Limb (tissue), 2 donors: ENCODE measurements around the gene LRP2.

Source experiments
- DNase-seq, 2 donors: peaks; one replicate each; pipeline ENCODE4 v3.0.0-alpha.2; 2016; ENCODE audit errors: extremely low spot score in 2 of 2

LRP2 gene

GRCh38 chr2:169247211-169247610 is 115.1 kb downstream of the LRP2 start:
- no peak for DNase-seq

DNA sequence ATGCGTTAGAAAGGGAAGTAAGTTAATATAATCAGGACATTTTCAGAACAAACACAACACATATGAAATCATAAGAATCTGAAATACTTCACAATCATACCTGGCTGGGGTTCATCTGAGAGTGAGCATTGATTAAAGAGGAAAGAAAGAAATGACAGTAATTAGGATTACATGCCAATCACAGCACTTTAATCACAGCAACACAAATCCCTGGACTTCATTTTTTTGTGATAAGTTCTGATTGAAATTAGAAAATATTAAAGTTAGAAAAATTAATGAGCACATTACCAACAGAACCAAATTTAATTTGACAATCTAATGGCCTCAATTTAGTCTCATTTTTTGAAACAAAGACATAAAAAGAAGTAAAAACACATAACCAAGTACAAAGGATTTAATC is 121.9 kb downstream of the LRP2 start:
- no peak for DNase-seq

DNA sequence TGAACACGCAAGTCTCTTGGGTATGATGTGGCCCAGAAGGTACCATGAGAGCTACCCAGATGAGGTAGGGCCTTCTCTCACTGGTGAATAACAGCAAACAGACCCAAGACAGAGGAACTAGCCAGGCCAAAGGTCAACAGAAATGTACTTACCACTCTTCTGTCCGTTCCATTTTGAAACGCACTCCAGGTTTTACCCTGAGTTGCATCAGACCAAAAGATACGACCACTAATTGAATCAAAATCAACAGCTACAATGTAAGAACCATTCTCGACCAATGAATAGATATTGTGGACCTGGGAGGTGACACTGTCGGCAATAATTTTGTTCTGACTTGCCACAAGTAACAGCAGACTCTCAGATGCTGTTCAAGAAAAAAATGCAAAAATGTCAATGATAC is 124.4 kb downstream of the LRP2 start:
- DNase-seq = no peak

- no peak for DNase-seq
Observed at GRCh38 chr2:169237286-169237685, 125.0 kb downstream of the LRP2 start.

DNA sequence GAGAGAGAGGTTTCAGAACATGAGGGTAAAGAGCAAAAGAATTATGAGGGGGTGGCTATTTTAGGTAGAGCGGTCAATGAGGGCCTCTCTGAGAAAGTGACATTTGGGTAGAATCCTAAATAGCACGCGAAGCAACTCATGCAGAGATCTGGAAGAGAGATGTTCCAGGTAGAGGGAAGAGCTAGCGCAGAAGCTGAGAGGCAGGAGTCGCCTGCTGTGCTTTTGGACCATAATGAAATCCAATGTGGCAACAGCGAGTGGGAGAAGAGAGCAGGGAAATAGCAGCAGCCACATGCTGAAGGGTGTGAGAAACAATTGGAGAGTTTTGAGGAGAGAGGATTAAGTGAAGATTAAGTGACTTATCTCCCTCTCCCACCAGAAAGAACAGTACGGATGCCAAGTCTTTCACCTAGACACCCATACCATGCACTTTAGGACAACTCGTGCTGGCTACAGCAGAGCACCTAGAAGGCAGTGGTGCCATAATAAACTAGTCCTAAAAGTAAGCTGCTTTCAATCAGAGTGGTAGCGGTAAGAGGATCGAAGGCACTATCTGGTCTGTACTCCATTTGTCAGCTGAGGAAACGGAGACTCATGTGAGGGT is 129.7 kb downstream of the LRP2 start:
- no peak for DNase-seq

- no peak for DNase-seq
Observed at GRCh38 chr2:169230204-169230603, 132.1 kb downstream of the LRP2 start.

GRCh38 chr2:169229590-169229989 is 132.7 kb downstream of the LRP2 start:
- no peak for DNase-seq

GRCh38 chr2:169225906-169226305 is 136.4 kb downstream of the LRP2 start:
- DNase-seq = no peak

GRCh38 chr2:169225233-169225750 is 137.0 kb downstream of the LRP2 start:
- no peak for DNase-seq

DNA sequence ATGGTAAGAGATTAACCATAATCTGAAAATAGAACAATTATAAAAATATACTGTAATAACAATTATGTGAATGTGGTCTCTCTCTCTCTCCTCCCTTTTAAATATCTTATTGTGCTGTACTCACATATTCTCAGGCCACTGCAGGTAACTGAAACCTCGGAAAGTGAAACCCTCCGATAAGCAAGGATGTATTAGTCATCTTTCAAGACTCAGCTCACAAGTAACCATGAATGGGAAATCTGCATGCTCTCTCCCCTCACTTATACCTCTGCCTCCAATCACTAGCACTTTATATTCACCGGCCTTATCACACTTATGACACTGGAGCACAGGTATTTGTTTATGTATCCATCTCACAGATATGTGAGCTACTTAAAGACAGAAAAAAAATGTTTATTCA is 139.7 kb downstream of the LRP2 start:
- DNase-seq = no peak

GRCh38 chr2:169221745-169222369 is 140.5 kb downstream of the LRP2 start:
- DNase-seq = peak in 1 of 2 donors; percentile 55

GRCh38 chr2:169210917-169211316 is 151.4 kb downstream of the LRP2 start:
- DNase-seq = no peak

- no peak for DNase-seq
Observed at GRCh38 chr2:169208026-169208425, 154.3 kb downstream of the LRP2 start.

DNA sequence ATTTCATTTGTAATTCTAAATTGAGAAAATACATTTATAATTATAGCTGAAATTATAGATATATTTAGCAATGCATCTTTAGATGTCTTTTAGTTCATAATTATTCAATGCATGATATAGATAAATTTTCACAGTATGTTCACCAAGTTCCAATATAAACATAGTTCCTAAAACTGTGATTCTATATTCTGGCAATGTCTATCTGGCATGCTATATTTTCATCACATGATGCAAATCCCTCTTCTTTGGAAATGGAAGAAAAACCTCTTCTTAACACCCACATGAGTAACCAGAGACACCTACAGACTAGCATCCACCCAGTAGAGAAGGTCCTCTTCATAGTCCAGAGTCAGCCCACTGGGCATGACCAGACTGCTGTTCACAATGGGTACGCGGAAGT is 157.2 kb downstream of the LRP2 start:
- no peak for DNase-seq

DNA sequence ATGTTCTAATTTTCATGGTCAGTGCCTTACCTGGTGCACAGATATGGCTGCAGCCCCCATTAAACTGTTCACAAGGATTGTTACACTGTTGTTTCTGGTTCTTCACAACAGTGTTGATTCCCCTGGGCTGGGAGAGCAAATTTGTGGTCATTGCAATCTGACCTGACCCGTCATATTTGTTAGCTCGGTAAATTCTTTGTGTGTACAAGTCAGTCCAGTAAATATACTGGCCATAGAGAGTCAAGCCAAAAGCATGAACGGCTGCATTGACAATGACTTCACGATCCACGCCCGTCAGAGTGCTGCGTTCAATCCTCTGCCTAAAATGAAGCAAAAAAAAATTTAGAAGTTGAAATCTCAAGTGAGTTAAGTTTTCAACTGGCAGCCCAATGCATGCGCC is 158.4 kb downstream of the LRP2 start:
- no peak for DNase-seq

GRCh38 chr2:169200756-169201155 is 161.6 kb downstream of the LRP2 start:
- no peak for DNase-seq

DNA sequence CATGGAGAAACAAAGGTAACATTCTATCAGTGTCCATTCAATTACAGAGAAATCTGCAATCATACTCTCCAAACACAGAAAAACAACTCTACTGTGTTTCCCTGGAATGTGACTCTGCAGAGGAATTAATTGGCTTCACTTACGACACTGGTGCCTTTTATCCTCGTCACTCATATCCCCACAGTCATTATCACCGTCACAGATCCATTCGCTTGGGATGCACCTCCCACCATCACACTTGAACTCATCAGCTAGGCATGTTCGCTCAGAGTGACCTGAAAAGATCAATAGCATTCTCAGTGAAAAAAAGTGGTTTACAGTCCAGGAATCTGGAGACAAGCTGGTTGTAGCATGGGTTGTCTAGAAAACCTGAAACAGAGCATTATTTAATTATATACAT is 168.7 kb downstream of the LRP2 start:
- no peak for DNase-seq

GRCh38 chr2:169190197-169190775 is 172.0 kb downstream of the LRP2 start:
- no peak for DNase-seq

DNA sequence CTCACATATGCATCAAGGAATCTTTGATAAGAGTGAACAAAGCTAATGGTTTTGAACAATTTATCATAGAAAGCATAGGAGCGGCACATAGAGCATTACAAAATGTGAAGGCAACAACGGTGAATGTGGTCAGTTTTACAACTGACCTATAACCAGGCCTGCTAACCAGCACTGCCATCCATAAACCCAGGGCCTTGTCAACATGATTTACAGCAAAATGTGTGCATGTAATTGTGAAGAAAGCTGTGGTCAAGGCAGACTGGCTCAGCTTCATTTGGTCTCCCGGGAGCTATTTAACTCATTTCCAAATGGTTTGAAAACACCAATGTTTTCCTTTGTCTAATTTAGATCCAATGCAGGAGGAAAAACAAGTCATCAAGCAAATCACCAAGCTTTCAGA is 173.2 kb downstream of the LRP2 start:
- DNase-seq = no peak

GRCh38 chr2:169185711-169186110 is 176.6 kb downstream of the LRP2 start:
- no peak for DNase-seq

DNA sequence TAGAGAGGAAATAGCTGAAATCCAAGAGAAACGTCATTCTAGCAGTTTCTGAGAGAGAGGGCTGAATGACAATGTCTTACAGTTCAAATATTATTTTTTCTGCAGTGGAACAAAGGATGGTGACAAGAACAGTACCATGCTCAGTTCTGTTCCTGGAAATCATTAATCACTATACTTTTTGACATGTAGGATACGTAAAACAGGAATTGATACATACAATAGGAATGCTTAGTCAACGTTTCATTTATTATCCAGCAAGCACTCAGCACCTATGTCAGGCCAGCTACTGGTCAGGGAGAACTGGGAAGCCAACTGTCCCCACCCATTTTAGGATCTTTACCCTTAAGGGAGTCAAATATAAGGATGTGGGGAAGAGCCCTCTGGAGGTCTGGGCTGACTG is 178.3 kb downstream of the LRP2 start:
- no peak for DNase-seq

GRCh38 chr2:169182573-169182972 is 179.8 kb downstream of the LRP2 start:
- no peak for DNase-seq

GRCh38 chr2:169178804-169179390 is 183.4 kb downstream of the LRP2 start:
- DNase-seq = no peak
